ENCODE results near the gene SLC7A4.
"Not testable (repeated sequence)": the region's sequence is repeated elsewhere in the genome, so short reads cannot be mapped to it uniquely, and the experiment has no call there.

SLC7A4 gene

DNA sequence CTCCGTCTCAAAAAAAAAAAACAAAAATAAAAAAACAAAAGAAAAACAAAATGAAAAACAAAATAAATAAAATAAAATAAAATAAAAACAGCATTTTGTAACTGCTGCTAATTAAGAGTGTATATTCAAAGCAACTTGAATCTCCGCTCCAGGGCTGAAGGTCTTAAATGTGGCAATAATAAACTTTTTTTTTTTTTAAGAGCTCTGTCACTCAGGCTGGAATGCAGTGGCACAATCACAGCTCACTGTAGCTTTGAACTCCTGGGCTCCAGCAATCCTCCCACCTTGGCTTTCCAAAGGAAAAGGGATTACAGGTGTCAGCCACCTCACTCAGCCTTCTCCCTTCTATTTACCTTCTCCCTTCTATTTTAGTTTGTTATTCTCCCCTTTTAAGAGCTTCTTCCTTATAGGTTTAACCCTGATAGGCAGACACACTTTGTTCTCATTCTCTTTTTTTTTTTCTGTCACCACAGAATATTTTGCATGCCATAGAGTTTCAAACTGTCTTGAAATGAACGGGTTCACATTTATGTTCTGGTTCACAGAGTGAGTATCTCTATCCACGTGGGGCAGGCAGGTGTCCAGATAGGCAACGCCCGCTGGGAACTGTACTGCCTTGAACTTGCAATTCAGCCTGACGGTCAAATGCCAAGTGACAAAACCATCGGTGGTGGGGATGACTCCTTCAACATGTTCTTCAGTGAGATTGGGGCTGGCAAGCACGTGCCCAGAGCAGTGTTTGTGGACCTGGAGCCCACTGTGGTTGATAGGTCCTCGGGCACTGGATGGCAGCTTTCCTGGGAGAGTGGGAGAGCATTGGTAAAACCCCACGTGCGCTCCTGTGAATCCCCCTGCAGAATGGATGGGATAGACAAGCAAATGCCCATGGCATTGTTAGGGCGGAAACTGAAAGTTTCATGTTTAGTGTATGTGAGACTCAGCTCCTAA lies 32.8 kb upstream of the SLC7A4 start:
- no peak overlapping the region for H3K4me3 ChIP-seq (ENCODE audit: low read depth, low read length)

DNA sequence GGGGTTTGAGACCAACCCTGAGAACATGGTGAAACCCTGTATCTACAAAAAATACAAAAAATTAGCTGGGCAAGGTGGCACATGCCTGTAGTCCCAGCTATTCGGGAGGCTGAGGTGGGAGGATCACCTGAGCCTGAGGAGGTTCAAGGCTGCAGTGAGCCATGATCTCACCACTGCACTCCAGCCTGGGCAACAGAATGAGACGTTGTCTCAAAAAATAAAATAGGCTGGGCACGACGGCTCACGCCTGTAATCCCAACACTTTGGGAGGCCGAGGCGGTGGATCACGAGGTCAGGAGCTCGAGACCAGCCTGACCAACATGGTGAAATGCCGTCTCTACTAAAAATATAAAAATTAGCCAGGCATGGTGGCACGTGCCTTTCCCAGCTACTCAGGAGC lies 32.1 kb upstream of the SLC7A4 start:
- H3K4me3 ChIP-seq (ENCODE audit: low read depth, low read length), result not testable (repeated sequence)

DNA sequence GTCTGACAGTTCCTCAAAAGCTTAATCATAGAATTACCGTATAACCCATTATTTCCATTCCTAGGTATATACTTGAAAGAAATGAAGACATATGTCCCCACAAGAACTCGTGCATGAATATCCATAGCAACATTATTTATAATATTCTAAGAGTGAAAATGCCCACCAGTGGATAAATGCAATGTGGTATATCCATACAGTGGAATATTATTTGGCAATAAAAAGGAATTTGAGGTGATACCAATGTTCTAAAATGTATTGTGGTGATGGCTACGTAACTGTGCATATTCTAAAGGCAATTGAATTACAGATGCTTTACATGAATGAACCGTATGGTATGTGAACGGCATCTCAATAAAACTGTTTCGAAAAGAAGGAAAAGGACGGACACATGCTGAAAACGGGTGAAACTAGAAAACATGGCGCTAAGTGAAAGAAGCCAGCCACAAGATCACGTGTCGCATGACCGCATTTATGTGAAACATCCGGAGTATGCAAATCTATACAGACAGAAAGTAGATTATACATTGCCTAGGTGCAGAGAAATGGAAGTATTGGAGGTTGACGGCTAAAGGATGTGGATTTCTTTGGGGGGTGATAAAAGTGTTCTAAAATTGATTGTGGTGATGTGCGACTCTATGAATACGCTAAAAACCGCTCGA lies 29.4 kb upstream of the SLC7A4 start:
- not testable (repeated sequence) for H3K4me3 ChIP-seq (ENCODE audit: low read depth, low read length)

DNA sequence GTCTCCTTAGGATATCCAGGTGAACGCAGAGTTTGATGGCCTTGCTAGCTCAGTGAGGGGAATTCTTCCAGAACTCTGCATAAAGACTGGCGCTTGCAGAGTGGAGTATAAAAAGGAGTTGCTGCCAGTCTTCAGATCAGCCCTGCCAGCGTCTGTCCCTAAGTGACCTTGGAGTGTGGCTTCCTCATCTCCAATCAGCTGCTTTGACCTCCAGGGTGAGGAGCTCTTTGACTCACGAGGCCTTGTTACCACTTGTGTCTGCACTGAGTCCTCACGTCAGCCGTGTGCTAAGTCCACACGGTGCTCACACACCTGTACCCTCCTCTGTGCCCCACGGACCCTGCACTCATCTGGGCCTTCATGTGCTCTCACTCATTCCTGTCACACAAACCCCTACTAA lies 28.0 kb upstream of the SLC7A4 start:
- H3K4me3 ChIP-seq (ENCODE audit: low read depth, low read length), result not testable (repeated sequence)

DNA sequence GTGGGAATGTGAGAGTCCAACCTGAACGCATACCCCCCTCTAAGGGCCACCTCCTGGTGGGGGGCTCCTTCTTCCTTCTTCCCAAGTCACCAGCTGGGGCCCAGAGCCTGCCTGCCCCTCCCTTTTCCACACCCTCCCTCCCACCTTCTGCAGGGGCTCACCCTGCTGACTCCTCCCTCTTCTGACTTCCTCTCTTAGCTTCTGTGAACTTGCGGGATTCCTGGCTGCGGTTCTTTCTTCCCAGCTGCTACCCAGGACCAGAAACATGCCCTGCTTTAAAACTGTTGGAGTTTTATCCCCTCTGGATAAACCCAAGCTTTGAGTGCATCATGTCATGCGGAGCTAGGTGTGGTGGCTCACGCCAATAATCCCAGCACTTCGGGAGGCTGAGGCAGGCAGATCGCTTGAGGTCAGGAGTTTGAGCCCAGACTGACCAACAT lies 23.5 kb upstream of the SLC7A4 start:
- H3K4me3 ChIP-seq (ENCODE audit: low read depth, low read length), result no peak overlapping the region

DNA sequence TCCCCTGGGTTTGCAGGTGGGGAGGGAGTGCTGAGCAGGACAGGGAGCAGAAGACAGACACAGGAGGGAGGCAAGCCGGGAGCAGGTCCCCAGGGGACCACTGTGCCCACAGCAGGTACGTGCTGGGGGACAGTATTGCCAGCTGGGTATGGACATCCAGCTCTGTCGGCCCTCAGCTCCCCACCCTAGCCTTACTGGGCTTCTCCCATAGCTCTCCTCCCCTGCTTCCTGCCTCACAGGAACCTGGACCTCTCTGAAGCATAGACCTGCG lies 23.1 kb upstream of the SLC7A4 start:
- no peak overlapping the region for H3K4me3 ChIP-seq (ENCODE audit: low read depth, low read length)

DNA sequence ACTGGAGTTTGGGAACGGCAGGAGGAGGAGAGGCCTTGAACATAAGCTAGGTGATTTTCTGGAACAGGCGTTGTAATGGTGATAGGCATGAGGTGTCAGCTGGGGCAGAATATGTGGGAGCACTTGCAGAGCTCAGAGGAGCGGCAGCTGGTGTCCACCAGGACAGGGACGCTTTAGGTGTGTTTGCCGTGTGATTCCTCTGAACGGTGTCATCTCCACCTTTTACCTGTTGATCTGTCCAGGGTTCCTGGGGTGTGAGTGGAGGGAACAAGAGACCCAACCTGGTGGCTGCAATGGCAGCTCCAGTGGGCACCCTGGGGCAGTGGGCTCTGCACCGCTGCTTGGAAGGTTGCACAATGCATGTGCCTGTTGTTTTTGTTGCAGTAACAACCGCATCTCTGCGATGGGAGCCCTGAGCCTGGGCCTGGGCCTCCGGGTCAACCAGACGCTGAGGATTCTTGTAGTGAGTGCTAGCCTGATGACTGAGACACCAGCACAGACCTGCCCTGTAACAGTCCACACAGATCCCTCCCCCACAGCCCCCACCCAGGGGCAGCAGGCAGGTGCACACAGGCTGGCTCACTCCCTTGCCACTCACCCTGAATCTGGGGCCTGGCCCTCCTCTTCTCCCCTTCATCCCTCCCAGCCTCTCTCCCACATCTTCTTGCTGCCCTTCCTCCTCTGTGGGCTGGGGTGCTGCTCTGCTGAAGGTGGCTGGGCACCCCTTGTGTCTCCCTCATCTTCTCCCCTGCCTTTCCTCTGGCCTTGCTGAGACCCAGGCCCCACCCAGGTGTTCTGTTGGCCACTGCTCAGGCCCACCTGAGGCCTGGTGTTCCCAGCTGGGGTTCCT lies 22.6 kb upstream of the SLC7A4 start:
- no peak overlapping the region for H3K4me3 ChIP-seq (ENCODE audit: low read depth, low read length)

DNA sequence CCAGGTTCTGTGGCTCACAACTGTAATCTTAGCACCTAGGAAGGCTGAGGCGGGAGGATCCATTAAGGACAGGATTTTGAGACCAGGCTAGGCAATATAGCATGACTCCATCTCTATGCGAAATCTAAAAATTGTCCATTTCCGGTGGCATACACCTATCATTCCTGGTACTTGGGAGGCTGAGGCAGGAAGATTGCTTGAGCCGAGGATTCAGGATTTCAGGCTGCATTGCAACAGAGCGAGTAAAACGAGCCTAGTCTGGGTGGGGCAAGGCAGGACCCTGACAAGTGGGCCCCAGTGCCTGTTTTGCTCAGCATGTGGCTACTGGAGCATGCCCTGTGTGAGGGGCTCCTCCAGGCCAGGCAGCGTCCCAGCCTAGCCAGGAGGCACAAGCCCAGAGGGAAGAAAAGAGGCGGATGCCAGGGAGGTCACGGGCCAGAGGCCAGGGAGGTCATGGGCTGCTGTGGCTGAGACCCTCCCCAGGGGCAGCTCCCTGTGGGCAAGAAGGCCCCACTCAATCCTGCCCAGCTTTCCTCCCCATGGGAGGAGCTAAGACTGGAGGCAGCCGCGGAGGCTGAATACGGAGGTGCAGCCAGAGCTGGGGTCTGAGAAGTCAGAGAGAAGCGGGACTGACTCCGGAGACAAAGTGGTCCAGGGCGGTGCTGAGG lies 21.8 kb upstream of the SLC7A4 start:
- H3K4me3 ChIP-seq (ENCODE audit: low read depth, low read length), result no peak overlapping the region

DNA sequence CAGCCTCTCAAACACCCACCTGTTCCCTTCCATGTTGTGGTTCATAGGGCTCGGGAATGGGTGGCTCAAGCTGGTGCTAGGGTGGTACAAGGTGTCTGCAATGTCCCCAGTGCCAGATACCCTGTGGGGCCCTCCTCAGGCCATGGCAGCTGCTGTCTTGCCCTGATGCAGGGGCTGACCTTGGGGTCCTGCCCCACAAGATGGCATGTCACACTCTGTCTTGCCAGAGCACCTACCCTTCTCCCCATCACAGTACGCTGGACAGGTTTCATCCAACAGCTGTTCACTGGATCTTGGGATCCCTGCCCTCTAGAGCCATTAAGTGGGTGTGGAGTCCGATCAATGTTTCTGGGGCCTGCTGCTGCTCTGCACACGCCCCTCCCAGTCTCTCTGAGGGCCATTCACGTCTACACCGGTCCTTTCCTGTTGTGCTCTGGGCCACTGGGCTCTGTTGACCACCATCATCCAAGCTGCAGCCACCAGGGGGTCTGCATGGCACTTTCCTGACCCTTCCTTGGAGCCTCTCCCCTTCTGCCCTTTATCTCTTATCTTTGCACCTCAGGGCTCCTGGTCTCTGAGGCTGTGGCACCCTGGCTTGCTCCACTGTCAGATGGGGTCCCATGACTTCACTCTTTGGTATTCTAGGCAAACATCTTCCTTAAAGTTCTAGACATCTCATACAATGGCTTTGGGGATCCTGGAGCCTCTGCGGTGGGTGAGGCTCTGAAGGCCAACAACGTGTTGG lies 20.5 kb upstream of the SLC7A4 start:
- no peak overlapping the region for H3K4me3 ChIP-seq (ENCODE audit: low read depth, low read length)

DNA sequence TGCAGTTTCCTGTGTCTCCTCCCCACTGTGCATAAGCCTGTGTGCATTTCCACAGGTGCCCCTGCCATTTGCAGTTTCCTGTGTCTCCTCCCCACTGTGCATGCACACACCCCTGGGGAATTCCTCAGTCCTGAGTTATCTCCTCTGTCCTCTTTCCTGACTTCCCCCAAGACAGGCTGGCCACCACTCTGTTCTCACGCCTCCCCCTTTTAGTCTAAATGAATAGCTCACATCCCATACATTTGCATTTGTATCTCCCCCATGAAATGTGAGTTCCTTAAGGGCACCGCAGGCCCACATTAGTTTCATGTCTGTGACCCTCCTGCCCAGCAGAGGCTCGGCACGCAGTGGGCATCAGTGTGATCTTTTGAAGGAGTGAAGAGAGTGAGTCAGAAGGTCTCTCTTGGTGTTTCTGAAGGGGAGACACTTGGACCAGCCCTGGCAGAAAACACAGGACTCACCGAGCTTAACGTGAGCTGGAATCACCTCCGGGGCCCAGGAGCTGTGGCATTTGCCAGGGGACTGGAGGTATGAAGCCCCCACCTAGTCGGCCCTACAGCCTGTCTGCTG lies 19.6 kb upstream of the SLC7A4 start:
- no peak overlapping the region for H3K4me3 ChIP-seq (ENCODE audit: low read depth, low read length)

DNA sequence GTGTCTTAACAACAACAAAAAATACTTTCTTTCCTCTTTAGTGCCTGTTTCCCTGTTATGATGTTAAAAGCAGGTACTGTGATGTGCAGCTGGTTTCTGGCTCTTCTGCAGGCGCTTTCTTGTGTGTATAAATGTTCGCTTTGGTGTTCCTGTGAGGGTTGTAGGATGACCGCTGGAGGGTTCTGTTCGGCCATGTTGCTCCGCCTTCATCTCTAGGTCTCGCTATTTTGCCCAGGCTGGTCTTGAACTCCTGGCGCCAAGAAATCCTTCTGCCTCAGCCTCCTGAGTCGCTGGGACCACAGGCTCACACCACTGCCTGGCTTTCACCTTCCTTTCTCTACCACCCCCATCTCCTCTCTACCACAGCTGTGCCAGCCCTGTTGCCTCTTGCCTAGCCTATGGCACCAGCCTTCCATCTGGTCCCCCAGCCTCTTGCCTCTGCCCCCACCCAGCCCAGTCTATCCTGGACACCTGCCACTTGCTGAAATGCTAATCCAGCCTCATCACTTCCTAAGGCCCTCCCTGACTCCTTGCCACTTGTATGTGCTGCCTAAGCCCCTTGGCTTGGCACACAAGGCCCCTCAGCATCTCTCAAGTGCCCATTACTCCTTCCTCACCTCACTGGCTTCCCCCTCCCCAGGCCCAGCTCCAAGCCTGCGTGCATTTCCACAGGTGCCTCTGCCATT lies 18.9 kb upstream of the SLC7A4 start:
- H3K4me3 ChIP-seq (ENCODE audit: low read depth, low read length), result no peak overlapping the region

DNA sequence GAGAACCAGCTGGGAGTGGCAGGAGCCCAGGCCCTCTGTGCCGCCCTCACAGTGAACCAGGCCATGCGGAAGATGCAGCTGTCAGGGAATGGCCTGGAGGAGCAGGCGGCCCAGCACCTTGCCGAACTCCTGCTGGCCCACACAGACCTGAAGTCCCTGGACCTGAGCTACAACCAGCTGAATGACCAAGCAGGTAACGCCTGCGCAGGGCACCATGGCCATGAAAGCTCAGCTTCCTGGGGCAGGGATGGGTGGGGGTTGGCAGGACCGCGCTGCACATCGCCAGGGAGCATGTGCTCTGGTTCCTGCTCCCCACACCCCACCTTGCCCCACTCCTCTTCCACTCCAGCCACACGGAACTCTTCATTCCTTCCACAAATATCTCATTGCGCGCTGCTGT lies 16.6 kb upstream of the SLC7A4 start:
- H3K4me3 ChIP-seq (ENCODE audit: low read depth, low read length), result not testable (repeated sequence)

DNA sequence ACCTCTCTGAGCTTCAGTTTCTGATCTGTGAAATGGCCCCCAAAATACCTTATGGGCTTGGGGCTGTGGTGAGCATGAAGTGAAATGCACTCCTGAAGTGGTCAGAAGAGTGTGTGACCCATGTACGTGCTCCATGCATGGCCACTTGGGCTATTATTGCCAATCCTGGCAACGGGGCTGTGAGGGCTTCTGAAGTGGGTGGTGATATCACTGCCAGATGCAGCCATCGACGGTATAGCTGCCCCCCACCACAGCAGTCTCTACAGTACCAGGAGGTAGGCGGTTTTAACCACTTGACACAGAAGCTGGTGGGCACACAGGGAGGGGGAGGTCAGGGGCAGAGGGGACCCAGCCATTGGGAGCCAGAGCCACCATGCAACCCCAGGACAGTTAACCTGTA lies 16.1 kb upstream of the SLC7A4 start:
- not testable (repeated sequence) for H3K4me3 ChIP-seq (ENCODE audit: low read depth, low read length)

DNA sequence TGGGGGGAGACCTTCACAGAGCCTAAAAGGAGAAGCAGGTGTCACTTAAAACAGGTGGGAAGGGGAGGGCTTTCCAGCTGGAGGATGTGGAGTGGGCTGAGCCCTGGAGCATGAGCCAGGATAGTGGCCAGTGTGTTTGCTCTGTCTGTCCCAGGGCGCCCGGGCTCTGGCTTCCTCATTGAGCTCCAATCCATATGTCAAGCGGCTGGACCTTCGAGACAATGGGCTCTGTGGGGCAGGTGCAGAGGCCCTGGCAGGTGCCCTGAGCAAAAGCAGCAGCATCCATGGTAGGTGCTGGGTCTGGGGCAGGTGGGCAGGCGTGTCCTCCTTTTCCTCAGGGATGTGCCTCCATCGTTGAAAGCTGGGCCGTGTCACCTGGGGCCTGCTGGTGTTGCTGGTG lies 15.4 kb upstream of the SLC7A4 start:
- no peak overlapping the region for H3K4me3 ChIP-seq (ENCODE audit: low read depth, low read length)

DNA sequence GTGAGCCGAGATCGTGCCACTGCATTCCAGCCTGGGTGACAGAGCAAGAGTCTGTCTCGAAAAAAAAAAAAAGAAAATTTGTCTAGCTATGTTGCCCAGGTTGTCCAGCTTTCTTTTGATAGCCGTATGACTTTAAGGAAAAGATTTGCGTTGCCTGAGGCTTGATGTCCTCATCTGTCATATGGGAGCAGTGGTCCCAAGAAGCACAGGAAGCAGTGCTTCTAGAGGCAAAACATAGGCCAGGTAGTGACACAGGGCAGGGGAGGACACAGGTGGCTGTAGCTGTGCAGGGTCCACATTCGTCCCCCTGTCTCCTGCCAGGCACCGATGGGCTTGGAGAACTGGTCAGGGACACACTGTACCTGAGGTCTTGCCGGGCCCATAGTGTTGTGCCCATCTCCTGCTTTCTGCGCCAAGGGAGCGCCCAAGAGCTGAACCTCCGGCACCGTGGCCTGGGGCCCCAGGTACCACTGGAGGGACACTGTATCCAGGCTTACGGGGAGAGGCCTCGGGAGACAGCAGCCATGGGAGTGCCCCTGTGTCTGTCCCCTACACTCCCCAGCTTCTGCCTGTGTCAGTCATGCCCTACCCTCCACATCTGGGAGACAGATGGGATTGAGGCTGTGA lies 14.8 kb upstream of the SLC7A4 start:
- no peak overlapping the region for H3K4me3 ChIP-seq (ENCODE audit: low read depth, low read length)

DNA sequence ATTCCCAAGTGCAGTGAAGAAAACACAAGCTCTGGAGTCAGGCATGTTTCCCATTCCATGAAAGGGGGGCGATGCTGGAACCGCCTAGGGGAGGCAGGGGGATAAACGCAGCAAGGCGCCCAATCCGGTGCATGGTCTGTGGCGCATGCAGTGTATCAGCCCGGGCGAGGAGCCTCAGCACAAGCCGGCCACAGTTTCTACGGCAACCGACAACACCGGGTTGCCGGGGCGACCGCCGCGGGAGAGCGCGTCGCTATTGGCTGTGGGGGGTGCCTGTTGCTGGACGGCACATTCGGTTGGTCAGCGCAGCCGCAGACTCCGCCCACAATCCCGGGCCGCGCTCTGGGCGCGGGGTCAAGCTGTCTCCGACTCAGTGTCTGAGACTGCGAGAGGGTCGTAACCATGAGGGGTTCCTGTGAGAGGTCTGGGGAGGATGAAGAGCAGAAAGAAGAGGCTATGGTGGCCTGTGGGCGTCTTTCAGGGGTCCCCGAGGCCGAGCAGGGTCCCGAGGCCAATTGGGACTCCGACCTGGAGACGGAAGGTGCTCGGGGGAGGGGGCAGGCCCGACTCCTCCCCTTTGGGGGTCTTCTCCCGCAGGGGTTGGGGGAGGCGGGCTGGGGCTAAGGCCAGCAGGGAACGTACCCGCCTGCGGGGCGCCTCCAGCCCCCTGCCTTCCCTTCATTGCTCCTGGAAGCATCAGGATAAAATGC lies 13.4 kb upstream of the SLC7A4 start, which contains the start of gene LRRC74B:
TSS of gene LRRC74B (plus strand) at position 362 of the 710 bp plus-strand sequence. CDS start at position 403, 41 bp downstream.
- peak within 1 kb of the TSS; percentile 73 for H3K4me3 ChIP-seq (ENCODE audit: low read depth, low read length)

DNA sequence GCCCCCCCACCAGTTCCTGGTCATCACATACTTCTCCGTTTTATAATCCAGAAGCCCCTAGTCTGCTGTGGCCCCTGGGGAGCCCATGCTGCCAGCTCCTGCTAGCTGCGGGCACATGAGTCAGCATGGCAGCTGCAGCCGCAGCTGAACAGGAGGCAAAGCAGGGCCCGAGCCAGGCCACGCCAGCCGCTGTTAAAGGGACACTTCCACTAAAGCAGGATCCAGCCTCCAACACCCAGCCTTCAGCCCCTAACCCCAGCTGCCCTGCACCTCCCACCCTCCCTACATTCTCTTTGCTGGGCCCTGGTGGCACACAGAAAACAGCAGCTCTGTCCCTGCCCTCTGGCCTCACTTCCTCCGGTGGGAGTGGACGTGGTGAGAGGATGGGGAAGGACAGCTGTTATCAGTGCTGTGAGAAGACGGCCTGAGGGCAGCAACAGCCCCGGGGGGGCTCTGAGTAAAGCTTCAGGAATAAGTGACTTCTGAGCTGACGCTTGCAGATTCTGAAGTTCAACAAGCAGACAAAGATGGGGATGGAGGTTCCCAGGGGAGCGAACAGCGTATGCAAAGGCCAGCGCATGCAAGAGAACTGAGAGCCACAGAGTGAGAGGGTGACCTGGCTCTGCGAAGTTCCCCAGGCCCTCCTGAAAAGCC lies 12.7 kb upstream of the SLC7A4 start:
- H3K4me3 ChIP-seq (ENCODE audit: low read depth, low read length), result peak overlapping the region; percentile 17

Data from iPS-11a (cell line).